GM23248 (cell line): Measurements from ENCODE around the gene S100G. TPM values are rescaled to one million over a fixed set of nuclear protein-coding genes. Genes with fewer than 3 reads are reported as not detected.

ENCODE experiments used
- DNase-seq: peaks from one replicate; pipeline ENCODE4 v3.0.0-alpha.2; 2015
- H2AFZ ChIP-seq: fragments of 200-600 bp; sonication (generic); 2 replicates; pipeline ENCODE4 v1.6.1; 2016; ENCODE audit warnings: antibody characterized with exemption
- H3F3A ChIP-seq: fragments of 200-600 bp; sonication (generic); 2 replicates; pipeline ENCODE4 v1.6.1; 2016; ENCODE audit warnings: mild to moderate bottlenecking, antibody characterized with exemption, mixed run types; ENCODE audit not compliant: insufficient read depth
- H3K27ac ChIP-seq: fragments of 200-600 bp; sonication (generic); 2 replicates; pipeline ENCODE4 v1.5.1; 2016; ENCODE audit warnings: mild to moderate bottlenecking
- H3K27me3 ChIP-seq: fragments of 200-600 bp; sonication (generic); replicated peaks from 2 replicates; pipeline ENCODE4 v1.6.1; 2016; ENCODE audit warnings: mild to moderate bottlenecking; ENCODE audit not compliant: insufficient read depth
- H3K36me3 ChIP-seq: fragments of 200-600 bp; sonication (generic); 2 replicates; pipeline ENCODE4 v1.6.1; 2016; ENCODE audit warnings: low read depth, mild to moderate bottlenecking
- H3K4me1 ChIP-seq: fragments of 200-600 bp; sonication (generic); 2 replicates; pipeline ENCODE4 v1.6.1; 2016; ENCODE audit warnings: mild to moderate bottlenecking; ENCODE audit not compliant: insufficient read depth
- H3K4me2 ChIP-seq: fragments of 200-600 bp; sonication (generic); one replicate; pipeline ENCODE4 v1.6.1; 2016; ENCODE audit warnings: mild to moderate bottlenecking; ENCODE audit not compliant: unreplicated experiment
- H3K4me3 ChIP-seq: fragments of 200-600 bp; sonication (generic); 2 replicates; pipeline ENCODE4 v1.5.1; 2016; ENCODE audit warnings: mild to moderate bottlenecking
- H3K79me2 ChIP-seq: fragments of 200-600 bp; sonication (generic); 2 replicates; pipeline ENCODE4 v1.6.1; 2016; ENCODE audit warnings: mild to moderate bottlenecking; ENCODE audit not compliant: insufficient read depth
- H3K9ac ChIP-seq: fragments of 200-600 bp; sonication (generic); 2 replicates; pipeline ENCODE4 v1.6.1; 2016; ENCODE audit warnings: mild to moderate bottlenecking
- H3K9me2 ChIP-seq: fragments of 200-600 bp; sonication (generic); 2 replicates; pipeline ENCODE4 v1.6.1; 2016; ENCODE audit warnings: mixed run types, mild to moderate bottlenecking, moderate library complexity; ENCODE audit not compliant: insufficient read depth
- H3K9me3 ChIP-seq: fragments of 200-600 bp; sonication (generic); one replicate; pipeline ENCODE4 v1.6.1; 2017; ENCODE audit warnings: low read depth
- H4K20me1 ChIP-seq: fragments of 200-600 bp; sonication (generic); 2 replicates; pipeline ENCODE4 v1.6.0; 2016; ENCODE audit not compliant: insufficient read depth
- EZH2 ChIP-seq: fragments of 200-600 bp; sonication (generic); IDR thresholded peaks from 2 replicates; pipeline ENCODE4 v1.6.1; 2018; ENCODE audit warnings: antibody characterized with exemption, mild to moderate bottlenecking; ENCODE audit not compliant: insufficient read depth, poor library complexity, severe bottlenecking
- EZH2phosphoT487 ChIP-seq: fragments of 200-600 bp; sonication (generic); IDR thresholded peaks from 2 replicates; pipeline ENCODE4 v1.6.1; 2018; ENCODE audit warnings: antibody characterized with exemption, moderate library complexity, mild to moderate bottlenecking, low read depth; ENCODE audit not compliant: insufficient read depth
- WGBS, 2 experiments: methylation state at CpG; one replicate each; pipeline ENCODE4 v1.1.6; 2015 to 2017; ENCODE audit warnings: low lambda C conversion rate in 2 of 2, low coverage in 1 of 2; ENCODE audit errors: missing lambda C conversion rate in 2 of 2; 5-methylcytosine and 5-hydroxymethylcytosine counted together
- in situ Hi-C: fragments of 300-500 bp; cut with MboI; formaldehyde crosslinking; loops from 2 replicates; pipeline ENCODE4 v1.15.0; 2020
- microRNA counts: library from miRNA; unstranded; fragments of <30 nt; microRNA quantifications from one replicate; lab custom pipeline; 2016
- microRNA-seq: library from miRNA; unstranded; fragments of <30 nt; microRNA quantifications from one replicate; pipeline ENCODE4, GENCODE V29; 2016; ENCODE audit warnings: borderline number of aligned reads
- polyA plus RNA-seq: library from polyadenylated mRNA; unstranded; fragments of >200 nt; fragmentation: Nextera tagmentation; extraction: Ambion mirVana; gene quantifications from 2 replicates; pipeline ENCODE4 v1.2.1, GENCODE V29; 2016
- small RNA-seq: library from RNA; depleted of rRNA; stranded (forward); fragments of <200 nt; gene quantifications from one replicate; pipeline ENCODE3, GENCODE V24; 2014; ENCODE audit warnings: low read depth, low replicate concordance
- total RNA-seq: library from RNA; depleted of rRNA; stranded (reverse); fragments of >200 nt; shearing (Covaris generic); gene quantifications from 2 replicates; pipeline ENCODE4 v1.2.3, GENCODE V29; 2014; rRNA removed

S100G gene
- total and polyA plus RNA-seq, 2 experiments from 2014 or later, result not detected

DNA sequence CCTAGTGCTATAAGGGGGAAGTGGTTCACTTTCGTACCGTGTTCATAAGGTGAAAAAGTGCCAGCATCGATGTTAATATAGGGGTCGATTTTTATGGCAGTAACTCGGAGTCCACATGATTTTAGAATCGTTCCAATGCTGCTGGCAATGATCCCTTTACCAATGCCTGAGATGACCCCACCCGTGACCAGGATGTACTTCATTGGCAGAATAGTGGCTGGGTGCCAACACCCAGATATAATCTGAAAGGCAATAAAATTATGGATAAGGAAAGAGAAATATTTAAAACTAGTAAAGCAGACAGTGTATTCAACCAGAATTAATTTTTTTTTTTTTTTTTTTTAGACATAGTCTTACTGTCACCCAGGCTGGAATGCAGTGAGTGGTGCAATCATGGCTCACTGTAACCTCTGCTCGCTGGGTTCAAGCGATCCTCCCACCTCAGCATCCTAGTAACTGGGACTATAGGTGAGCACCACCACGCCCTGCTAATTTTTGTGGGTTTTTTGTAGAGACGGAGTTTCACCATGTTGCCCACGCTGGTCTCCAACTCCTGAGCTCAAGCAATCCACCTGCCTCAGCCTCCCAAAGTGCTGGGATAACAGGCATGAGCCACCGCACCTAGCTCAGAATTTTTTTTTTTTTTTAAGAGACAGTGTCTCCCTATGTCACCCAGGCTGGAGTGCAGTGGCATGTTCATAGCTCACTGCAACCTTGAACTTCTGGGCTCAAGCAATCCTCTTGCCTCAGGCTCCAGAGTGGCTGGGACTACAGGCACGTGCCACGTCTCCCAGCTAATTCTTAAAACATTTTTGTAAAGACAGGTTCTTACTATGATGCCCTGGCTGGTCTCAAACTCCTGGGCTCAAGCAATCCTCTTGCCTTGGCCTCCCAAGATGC lies 53.0 kb downstream of the S100G start:
- Histone ChIP-seq H3K4me2 (no peak overlapping the region), H4K20me1 (no peaks in the 10 kb centered on the region), H3K9me3 (no peaks in the 10 kb centered on the region), H3K4me1 (no peaks in the 10 kb centered on the region), H3K36me3 (no peaks in the 10 kb centered on the region), H2AFZ (no peak overlapping the region), H3K79me2 (no peaks in the 10 kb centered on the region), H3K4me3 (no peak overlapping the region), H3K27ac (no peak overlapping the region), H3K27me3 (no peaks in the 10 kb centered on the region), H3K9me2 (no peaks in the 10 kb centered on the region), H3F3A (no peaks in the 10 kb centered on the region), H3K9ac (no peak overlapping the region)
- WGBS, 2 experiments, result 88 to 94% methylated on average over 12 to 15 of the region's 15 CpGs
- DNase-seq, result no peak
- no peak for TF ChIP-seq EZH2phosphoT487
- no peak for TF ChIP-seq EZH2
- in situ Hi-C loops, result no loop called here

MicroRNA genes within 50 kb of the gene (microRNA counts, 767-probe panel; counts per million panel counts)
- 447 counts per million, percentile 86 among the panel's probes with 10 or more counts for microRNA hsa-miR-548am-3p (lab: Ali Mortazavi, UCI)

Small RNA genes lying within 50 kb of the gene (microRNA-seq; reads per million reads assigned to microRNA genes)
- gene MIR548AM, result not detected

Small RNA genes lying within 50 kb of the gene (small RNA-seq; reads per million reads assigned to genes)
- not detected for gene MIR548AM

Other genes with a start within 250 kb of the S100G start
- gene CTPS2, start 62.5 kb downstream of the S100G start, total RNA-seq, result 5.8 and 8.0 TPM in 2 replicates
- 3.7 and 4.4 TPM in 2 replicates for gene CTPS2, start 62.5 kb downstream of the S100G start, polyA plus RNA-seq
- 24.4 and 30.8 TPM in 2 replicates for gene SYAP1, start 69.5 kb downstream of the S100G start, total RNA-seq
- 32.1 and 36.4 TPM in 2 replicates for gene SYAP1, start 69.5 kb downstream of the S100G start, polyA plus RNA-seq
- 6.1 and 6.4 TPM in 2 replicates for gene TXLNG, start 136.3 kb downstream of the S100G start, total RNA-seq
- gene TXLNG, start 136.3 kb downstream of the S100G start, polyA plus RNA-seq, result 4.1 and 4.4 TPM in 2 replicates
- 64.6 and 86.2 TPM in 2 replicates for gene RBBP7, start 220.2 kb downstream of the S100G start, total RNA-seq
- gene RBBP7, start 220.2 kb downstream of the S100G start, polyA plus RNA-seq, result 119 and 124 TPM in 2 replicates